ENCODE measurements around the gene FAM72C.
"Not testable (repeated sequence)": the region's sequence is repeated elsewhere in the genome, so short reads cannot be mapped to it uniquely, and the experiment has no call there.

- not testable (repeated sequence) for TF ChIP-seq CTCF (IDR thresholded peaks at IDR 0.05 in 4 of 5, conservative IDR thresholded peaks at IDR 0.05 in 1 of 5); POLR2A (IDR thresholded peaks at IDR 0.05)
These were observed 13.1 kb upstream of the FAM72C start for GRCh38 chr1:143984721-143985473.

Measured in gastrocnemius medialis (tissue), 4 donors.